Hematopoietic multipotent progenitor cell (in vitro differentiated cells): ENCODE results near the gene FBP1. TPM values are rescaled to one million over a fixed set of nuclear protein-coding genes. Genes with fewer than 3 reads are reported as not detected.

Source experiments
- DNase-seq, 3 donors: peaks; one replicate each; pipeline ENCODE4 v3.0.0-alpha.2; 2011 to 2015; ENCODE audit warnings: low read depth in 2 of 3, low spot score in 2 of 3
- total RNA-seq: library from RNA; depleted of rRNA; stranded (reverse); fragments of >200 nt; gene quantifications from one replicate; pipeline ENCODE4 v1.2.3, GENCODE V29; 2012

Gene FBP1
- total RNA-seq, result 0.54 TPM

- peak in 1 of 3 donors; percentile 39 for DNase-seq
Observed at GRCh38 chr9:94639061-94639998, at the start of gene FBP1. Gene FBP1, minus strand, starts transcription at chr9:94639518. Its CDS starts 208 bp downstream, at chr9:94639310.

- DNase-seq, result no peak
Observed at GRCh38 chr9:94687451-94687850, 48.1 kb upstream of the FBP1 start.

- no peak for DNase-seq
Observed at GRCh38 chr9:94685359-94685758, 46.0 kb upstream of the FBP1 start.

GRCh38 chr9:94681508-94681907, 42.2 kb upstream of the FBP1 start:
- DNase-seq, result peak; percentile 30 to 78 (median 55)

GRCh38 chr9:94680621-94681020, 41.3 kb upstream of the FBP1 start:
- no peak for DNase-seq

GRCh38 chr9:94680020-94680419, 40.7 kb upstream of the FBP1 start:
- no peak for DNase-seq

- DNase-seq, result no peak
Observed at GRCh38 chr9:94679587-94679986, 40.3 kb upstream of the FBP1 start.

GRCh38 chr9:94677929-94678328, 38.6 kb upstream of the FBP1 start:
- no peak for DNase-seq

- DNase-seq, result no peak
Observed at GRCh38 chr9:94676446-94677131, 37.3 kb upstream of the FBP1 start.

- no peak for DNase-seq
Observed at GRCh38 chr9:94675008-94675881, 35.9 kb upstream of the FBP1 start.

- DNase-seq, result no peak
Observed at GRCh38 chr9:94672811-94673487, 33.6 kb upstream of the FBP1 start.

GRCh38 chr9:94668928-94669729, 29.8 kb upstream of the FBP1 start:
- DNase-seq, result peak in 2 of 3 donors; percentile 65 to 74

- DNase-seq, result no peak
Observed at GRCh38 chr9:94668418-94668927, 29.2 kb upstream of the FBP1 start.

- DNase-seq, result no peak
Observed at GRCh38 chr9:94666364-94667099, 27.2 kb upstream of the FBP1 start.

- DNase-seq, result no peak
Observed at GRCh38 chr9:94665613-94666012, 26.3 kb upstream of the FBP1 start.

- DNase-seq, result no peak
Observed at GRCh38 chr9:94664801-94665200, 25.5 kb upstream of the FBP1 start.

- DNase-seq, result no peak
Observed at GRCh38 chr9:94663640-94664039, 24.3 kb upstream of the FBP1 start.

GRCh38 chr9:94663140-94663539, 23.8 kb upstream of the FBP1 start:
- DNase-seq, result no peak
